ENCODE data around the gene TRAP1.
A peak's percentile ranks its signal among the peaks of the same experiment; 100 is the strongest.
"Not testable (repeated sequence)": the region's sequence is repeated elsewhere in the genome, so short reads cannot be mapped to it uniquely, and the experiment has no call there.

Gene TRAP1

GRCh38 chr16:3720418-3720817 lies 3.1 kb upstream of the TRAP1 start:
- Histone ChIP-seq H3K4me1 (ENCODE audit: control insufficient read depth in 1 of 2, insufficient read depth in 1 of 2, low read depth in 1 of 2, low read length in 1 of 2) (peaks cover 15 to 20% of the 10 kb centered on the region in 2 experiments), H3K9me3 (no peaks in the 10 kb centered on the region), H3K4me3 (ENCODE audit: low read depth in 1 of 2, low read length in 1 of 2) (no peak overlapping the region), H3K36me3 (no peaks in the 10 kb centered on the region), H3K27me3 (no peaks in the 10 kb centered on the region), H3K27ac (no peak overlapping the region)
- TF ChIP-seq CTCF (IDR thresholded peaks at IDR 0.05): no peak

GRCh38 chr16:3718628-3719027 lies 1.3 kb upstream of the TRAP1 start:
- no peak overlapping the region for H3K27ac ChIP-seq
- H3K4me3 ChIP-seq (ENCODE audit: low read depth in 1 of 2, low read length in 1 of 2): no peak overlapping the region
- no peak for TF ChIP-seq CTCF (IDR thresholded peaks at IDR 0.05)

GRCh38 chr16:3718019-3718391 lies 681 bp upstream of the TRAP1 start:
- H3K9me3 ChIP-seq: no peaks in the 10 kb centered on the region
- no peaks in the 10 kb centered on the region for H3K27me3 ChIP-seq
- H3K4me1 ChIP-seq (ENCODE audit: control insufficient read depth in 1 of 2, insufficient read depth in 1 of 2, low read depth in 1 of 2, low read length in 1 of 2): peaks cover 15 to 20% of the 10 kb centered on the region in 2 experiments
- peak overlapping the region; percentile 62 for H3K27ac ChIP-seq
- no peaks in the 10 kb centered on the region for H3K36me3 ChIP-seq
- H3K4me3 ChIP-seq (ENCODE audit: low read depth in 1 of 2, low read length in 1 of 2): peak overlapping the region; percentile 70 to 74
- no peak for TF ChIP-seq CTCF (IDR thresholded peaks at IDR 0.05)

More at GRCh38 chr16:3718628-3719027, 1.3 kb upstream of the TRAP1 start:
- no peaks in the 10 kb centered on the region for H3K27me3 ChIP-seq
- H3K4me1 ChIP-seq (ENCODE audit: control insufficient read depth in 1 of 2, insufficient read depth in 1 of 2, low read depth in 1 of 2, low read length in 1 of 2): peaks cover 15 to 20% of the 10 kb centered on the region in 2 experiments
- H3K9me3 ChIP-seq: no peaks in the 10 kb centered on the region
- no peaks in the 10 kb centered on the region for H3K36me3 ChIP-seq

GRCh38 chr16:3716831-3717234 lies 491 bp downstream of the TRAP1 start:
- no peaks in the 10 kb centered on the region for H3K9me3 ChIP-seq
- no peaks in the 10 kb centered on the region for H3K27me3 ChIP-seq
- H3K36me3 ChIP-seq: no peaks in the 10 kb centered on the region
- no peak for TF ChIP-seq CTCF (IDR thresholded peaks at IDR 0.05)
- peak overlapping the region; percentile 62 for H3K27ac ChIP-seq
- peaks cover 15 to 20% of the 10 kb centered on the region in 2 experiments for H3K4me1 ChIP-seq (ENCODE audit: control insufficient read depth in 1 of 2, insufficient read depth in 1 of 2, low read depth in 1 of 2, low read length in 1 of 2)
- peak overlapping the region; percentile 70 to 74 for H3K4me3 ChIP-seq (ENCODE audit: low read depth in 1 of 2, low read length in 1 of 2)

- Histone ChIP-seq H3K27ac (no peak overlapping the region), H3K27me3 (no peaks in the 10 kb centered on the region), H3K4me3 (ENCODE audit: low read depth in 1 of 2, low read length in 1 of 2) (no peak overlapping the region), H3K36me3 (no peaks in the 10 kb centered on the region), H3K4me1 (ENCODE audit: control insufficient read depth in 1 of 2, insufficient read depth in 1 of 2, low read depth in 1 of 2, low read length in 1 of 2) (peaks cover 15 to 20% of the 10 kb centered on the region in 2 experiments), H3K9me3 (no peaks in the 10 kb centered on the region)
- TF ChIP-seq CTCF (IDR thresholded peaks at IDR 0.05): no peak
These were observed 1.9 kb downstream of the TRAP1 start for GRCh38 chr16:3715430-3715829.

- not testable (repeated sequence) for H3K27me3 ChIP-seq; H3K9me3 ChIP-seq; H3K27ac ChIP-seq; H3K4me3 ChIP-seq (ENCODE audit: low read depth in 1 of 2, low read length in 1 of 2); H3K36me3 ChIP-seq
- peaks cover 15 to 20% of the 10 kb centered on the region in 2 experiments for H3K4me1 ChIP-seq (ENCODE audit: control insufficient read depth in 1 of 2, insufficient read depth in 1 of 2, low read depth in 1 of 2, low read length in 1 of 2)
These were observed 2.9 kb downstream of the TRAP1 start for GRCh38 chr16:3714378-3714777.

Measured in neutrophil (primary cell).